Embryonic facial prominence (tissue), 1 donor: Measurements from ENCODE around the gene HOPX.
"Not testable (repeated sequence)": the region's sequence is repeated elsewhere in the genome, so short reads cannot be mapped to it uniquely, and the experiment has no call there.

Source experiments
- DNase-seq: peaks from one replicate; pipeline ENCODE4 v3.0.0-alpha.2; 2016; ENCODE audit errors: extremely low spot score

Gene HOPX

DNA sequence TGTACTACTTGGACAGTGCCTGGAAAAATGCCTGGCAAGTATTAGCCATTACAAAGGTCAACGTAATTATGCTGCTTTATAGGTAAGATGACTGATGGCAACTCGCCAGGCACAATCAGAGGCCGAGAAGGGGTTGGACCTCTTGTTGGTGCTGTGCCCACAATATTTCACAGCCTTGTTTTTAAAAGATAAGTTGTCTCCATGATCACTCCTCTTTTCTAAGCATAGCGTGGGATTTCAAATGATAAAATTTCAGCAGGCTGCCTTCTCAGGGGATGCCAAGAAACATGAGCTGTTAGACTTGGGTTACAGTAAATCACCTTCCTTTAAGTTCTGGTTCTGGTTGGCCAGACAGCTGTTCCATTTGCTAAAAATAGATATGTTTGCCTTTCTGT lies 26.9 kb downstream of the HOPX start:
- no peak for DNase-seq

DNA sequence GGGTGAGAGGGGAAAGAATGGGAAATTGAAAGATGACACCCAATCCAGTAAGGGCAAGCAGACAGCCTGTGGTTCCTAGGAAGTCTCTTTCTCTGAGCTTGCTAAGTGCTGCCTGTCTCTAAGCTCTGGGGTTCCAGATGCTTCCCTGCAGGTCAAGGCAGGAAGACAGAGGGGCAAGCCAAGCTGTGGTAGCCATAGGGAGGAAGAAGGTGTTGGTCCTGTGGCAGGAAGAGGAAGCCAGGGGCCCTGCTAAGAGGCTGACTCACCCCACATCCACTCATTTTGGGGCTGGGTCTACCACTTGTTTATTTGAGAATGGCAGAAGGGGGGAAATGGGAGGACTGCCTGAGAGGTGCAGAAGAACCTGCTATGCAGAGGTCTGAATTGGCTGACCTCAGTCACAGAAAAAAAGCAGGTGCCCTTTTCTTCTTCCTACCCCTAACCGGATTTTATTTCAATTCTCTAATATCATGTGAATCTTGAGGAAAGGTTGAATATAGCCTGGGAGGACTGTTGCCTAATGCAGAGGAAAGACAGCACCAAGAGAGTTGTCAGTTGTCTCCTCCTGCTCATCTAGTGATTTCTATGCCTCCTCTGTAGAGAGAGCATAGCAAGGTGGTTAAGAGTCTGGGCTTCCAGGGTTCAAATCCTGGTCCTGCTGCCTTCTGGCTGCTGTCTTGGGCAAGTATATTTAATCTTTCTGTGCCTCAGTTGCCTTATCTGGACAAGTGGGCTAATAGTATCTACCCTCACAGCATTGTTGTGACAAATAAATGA lies 27.4 kb downstream of the HOPX start:
- no peak for DNase-seq

- DNase-seq: no peak
Observed at GRCh38 chr4:56652196-56652595, 28.9 kb downstream of the HOPX start.

DNA sequence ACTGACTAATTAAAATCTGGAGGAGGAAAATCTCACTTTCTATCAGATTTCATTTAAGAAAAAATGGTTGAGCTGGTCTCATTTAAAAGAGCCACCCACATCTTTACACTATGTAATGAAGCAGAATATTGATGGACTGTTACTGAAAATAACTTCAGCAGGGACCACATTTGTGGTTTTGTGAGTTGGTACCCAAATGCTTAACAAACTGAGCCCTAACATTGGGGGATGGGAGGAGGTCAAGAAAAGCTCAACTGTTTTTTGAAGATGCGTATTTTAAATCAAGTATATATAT lies 30.1 kb downstream of the HOPX start:
- no peak for DNase-seq

DNA sequence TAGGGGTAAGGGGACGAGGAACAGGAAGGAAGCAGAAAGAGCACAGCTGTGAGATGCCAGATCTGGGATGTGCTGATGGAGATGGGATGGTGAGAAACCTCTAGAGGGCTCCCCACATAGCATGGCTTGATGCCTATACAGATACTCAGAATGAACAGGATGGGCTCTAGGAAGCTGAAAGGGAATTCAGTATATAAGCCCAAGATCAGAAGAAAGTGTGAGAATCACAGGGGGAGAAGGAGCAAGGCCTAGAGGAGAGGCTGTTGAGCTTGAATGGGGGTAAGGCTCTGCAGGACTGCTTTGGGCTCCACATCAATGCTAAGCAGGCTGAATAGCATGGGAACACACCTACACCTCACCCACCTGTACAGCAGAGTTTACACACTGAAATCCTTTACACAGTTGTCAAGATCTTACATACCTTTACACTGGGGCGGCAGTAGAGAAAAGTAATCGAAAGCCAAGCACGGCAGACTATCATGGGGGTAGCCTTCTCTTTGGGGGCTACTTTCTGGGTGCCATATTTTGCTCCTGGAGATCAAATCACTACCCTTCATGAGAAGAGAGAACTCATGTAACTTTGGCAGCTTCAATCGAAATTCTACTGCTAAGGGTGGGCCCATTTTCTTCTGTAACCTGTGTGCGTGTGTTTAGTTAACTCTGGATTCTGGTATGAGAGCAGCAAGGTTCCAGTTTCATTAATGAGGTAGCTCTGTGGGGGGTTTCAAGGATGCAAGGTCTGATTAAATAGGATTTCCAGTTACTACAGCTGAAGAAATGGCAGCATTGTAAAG lies 30.6 kb downstream of the HOPX start:
- DNase-seq: no peak

DNA sequence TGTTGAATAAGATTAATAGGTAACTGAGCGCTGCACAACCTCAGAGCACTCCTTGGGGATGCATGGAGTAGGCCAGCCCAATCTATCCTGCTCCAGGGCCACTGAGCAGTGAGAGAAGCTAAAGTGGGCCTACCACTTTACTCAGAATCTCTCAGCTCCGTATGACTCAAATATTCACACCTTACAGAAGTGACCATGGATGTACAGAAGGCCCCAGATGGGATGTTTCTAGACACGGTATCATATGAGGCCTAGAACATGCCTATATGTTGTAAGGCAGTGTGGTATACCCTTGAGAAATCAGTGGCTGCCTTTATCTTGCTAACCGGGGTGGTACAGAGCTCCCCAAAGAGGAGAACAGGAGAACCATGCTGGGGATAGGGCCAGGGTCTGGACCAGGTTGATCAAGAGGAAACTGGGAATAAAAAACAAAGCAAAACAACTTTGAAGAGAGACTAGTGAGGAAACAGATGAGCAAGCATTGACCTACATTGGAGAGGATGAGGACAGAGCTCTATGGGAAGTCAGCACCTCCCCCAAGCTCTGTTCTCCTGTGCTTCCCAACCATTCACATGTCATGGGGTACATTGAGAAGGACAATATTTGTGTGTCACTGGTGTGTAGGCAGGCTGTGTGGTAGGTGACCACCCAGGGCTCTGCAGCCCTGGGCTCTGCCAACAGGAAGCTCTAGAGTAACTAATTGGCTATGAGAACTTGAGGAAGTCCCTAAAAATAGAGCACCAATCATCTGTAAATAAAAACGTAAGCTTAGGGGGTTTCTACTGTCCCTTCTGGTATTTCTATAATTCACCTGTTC lies 31.4 kb downstream of the HOPX start:
- no peak for DNase-seq

- no peak for DNase-seq
Observed at GRCh38 chr4:56648824-56649151, 32.3 kb downstream of the HOPX start.

DNA sequence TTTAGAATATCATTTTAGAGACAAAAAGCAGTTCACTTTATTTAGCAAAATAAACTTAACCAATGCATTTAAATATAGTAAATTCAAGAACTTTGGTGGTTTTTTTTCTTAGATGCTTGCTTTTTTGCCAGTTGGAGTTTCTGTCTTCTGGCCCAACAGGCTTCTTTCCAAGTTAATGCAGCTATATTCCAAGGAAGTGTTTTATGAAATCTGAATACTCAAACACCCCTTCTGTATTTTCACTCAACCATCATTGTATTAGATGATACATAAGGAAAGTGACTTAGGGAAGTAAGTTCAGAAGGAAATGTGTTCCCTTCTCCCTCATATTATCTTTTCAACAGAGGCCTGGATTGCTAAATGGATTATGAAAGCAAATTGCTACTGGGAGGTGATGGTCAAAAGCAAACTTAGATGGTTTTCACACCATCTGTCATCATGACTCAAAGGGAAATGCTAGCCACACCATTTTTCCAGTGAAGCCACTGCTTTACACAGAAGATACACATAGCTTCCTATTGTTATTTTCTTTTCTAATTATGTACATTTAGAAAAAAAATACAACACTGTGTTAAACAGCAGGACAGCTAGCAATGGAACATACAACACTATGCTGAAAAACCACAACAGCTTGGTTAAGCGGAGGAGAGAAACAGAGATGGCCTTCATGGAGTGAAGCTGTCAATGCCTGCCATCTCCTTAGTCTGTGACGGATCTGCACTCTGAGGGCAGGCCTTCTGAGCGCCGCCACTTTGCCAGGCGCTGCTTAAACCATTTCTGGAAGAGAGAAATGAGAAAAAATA lies 32.9 kb downstream of the HOPX start:
- no peak for DNase-seq

- no peak for DNase-seq
Observed at GRCh38 chr4:56646341-56646740, 34.8 kb downstream of the HOPX start.

- no peak for DNase-seq
Observed at GRCh38 chr4:56643596-56643995, 37.5 kb downstream of the HOPX start.

DNA sequence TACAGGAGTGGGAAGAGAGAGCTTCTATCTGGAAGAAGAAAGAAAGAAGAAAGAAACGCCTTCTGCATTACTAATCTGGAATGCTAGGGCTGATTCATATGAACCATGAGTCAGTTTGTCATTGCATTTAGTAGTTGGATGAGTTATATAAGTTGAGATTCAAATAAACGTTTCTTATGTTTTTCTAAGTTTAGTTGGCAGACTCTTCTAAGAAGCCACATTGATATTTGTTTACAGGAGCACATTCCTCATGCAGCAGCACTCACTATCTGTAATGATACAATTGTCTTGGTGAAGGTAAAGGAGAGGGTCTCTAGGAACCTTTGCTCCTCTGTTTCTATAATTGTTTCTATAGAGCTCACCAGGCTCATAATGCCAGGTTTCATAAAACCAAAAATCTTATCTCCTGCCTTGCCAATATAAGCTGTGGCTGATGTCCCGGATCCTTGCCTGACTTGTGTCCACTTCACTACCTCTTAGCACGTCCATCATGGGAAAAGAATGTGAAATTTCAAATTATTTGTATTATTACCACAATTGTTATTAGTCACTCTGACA lies 39.5 kb downstream of the HOPX start:
- DNase-seq: no peak

DNA sequence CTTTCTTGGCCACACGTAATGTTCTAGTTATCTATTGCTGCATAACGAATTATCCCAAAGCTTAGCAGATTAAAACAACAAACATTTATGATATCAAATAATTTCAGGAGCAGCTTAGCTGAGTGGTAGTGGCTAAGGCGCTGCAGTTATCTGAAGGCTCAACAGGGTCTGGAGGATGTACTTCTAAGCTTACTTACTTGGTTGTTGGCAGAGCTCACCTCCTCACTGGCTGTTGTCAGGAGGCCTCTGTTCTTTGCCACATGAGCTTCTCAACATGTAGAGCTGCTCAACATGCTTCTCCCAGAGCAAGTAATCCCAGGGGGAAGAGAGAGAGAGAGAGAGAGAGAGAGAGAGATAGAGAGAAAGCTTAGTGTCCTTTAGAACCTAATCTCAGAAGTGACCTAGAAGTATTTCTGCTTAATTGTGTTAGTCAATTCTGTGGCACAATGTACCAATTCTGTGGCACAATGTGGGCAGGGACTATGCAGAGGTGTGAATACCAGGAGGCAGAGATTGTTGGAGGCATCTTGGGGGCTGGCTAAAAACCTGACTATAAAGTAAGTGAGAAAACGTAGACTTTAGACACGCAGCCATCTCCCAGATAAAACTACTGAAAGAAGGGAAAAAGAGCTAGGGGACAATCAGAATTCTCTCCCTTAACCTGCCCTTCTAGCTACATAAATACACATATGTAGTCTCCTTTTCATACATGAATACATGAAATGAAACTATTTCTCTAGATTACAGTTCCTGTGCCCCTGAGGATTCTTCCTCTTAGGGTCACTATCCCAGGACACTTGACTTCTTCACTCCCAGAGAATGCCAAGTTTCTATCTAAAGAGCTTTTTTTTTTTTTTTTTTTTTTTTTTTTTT lies 40.2 kb downstream of the HOPX start:
- DNase-seq: no peak

GRCh38 chr4:56637791-56638190 lies 43.3 kb downstream of the HOPX start:
- DNase-seq: no peak

- no peak for DNase-seq
Observed at GRCh38 chr4:56637154-56637553, 43.9 kb downstream of the HOPX start.

- not testable (repeated sequence) for DNase-seq
Observed at GRCh38 chr4:56634954-56635353, 46.1 kb downstream of the HOPX start.

GRCh38 chr4:56633486-56633885 lies 47.6 kb downstream of the HOPX start:
- no peak for DNase-seq

GRCh38 chr4:56630876-56631666 lies 50.0 kb downstream of the HOPX start:
- DNase-seq: no peak

DNA sequence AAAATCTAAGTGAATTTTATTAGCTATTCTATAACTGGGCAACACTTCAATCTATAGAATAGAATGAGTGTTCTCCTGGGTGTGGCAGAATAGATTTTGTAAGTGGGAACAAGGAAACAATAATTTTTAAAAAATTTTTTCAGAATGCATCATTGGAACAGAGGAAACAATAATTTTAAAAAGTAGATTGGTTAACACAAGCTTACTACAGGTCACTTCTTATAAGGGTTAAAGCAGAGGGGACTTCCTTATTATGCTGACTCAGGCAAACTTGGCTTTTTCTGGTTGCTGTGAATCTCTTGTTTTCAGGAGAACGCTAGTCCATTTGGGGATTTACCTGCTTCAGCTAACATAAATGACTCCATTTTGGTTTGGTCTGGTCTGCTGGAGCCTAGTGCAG lies 52.5 kb downstream of the HOPX start:
- DNase-seq: no peak

GRCh38 chr4:56627985-56628384 lies 53.1 kb downstream of the HOPX start:
- DNase-seq: no peak

DNA sequence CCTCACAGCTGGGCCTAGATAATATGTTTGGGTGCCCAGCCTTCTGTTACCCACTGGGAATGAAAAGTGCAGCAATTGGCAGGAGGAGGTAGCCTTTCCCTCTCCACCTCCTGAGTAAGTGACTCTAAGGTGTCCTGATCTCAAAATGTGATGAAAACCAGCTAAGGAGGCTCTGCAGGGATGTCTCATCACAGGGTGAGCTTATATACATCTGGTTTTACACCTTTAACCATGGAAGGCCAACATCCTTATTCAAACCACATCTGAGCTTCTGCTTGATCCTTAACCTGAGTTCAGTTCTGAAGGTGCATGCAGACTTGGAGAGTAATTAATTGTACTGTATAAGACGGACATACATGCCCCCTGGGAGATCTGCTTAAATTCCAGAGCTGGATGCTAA lies 53.7 kb downstream of the HOPX start:
- DNase-seq: no peak
